Anterior cingulate cortex (tissue), 58 donors: ENCODE measurements around the gene GDI2.
A peak's percentile ranks its signal among the peaks of the same experiment; 100 is the strongest.

ENCODE experiments used
- DNase-seq, 58 donors: peaks; one replicate each; lab custom pipeline; 2025; lab: John Stamatoyannopoulos, UW

Gene GDI2

DNA sequence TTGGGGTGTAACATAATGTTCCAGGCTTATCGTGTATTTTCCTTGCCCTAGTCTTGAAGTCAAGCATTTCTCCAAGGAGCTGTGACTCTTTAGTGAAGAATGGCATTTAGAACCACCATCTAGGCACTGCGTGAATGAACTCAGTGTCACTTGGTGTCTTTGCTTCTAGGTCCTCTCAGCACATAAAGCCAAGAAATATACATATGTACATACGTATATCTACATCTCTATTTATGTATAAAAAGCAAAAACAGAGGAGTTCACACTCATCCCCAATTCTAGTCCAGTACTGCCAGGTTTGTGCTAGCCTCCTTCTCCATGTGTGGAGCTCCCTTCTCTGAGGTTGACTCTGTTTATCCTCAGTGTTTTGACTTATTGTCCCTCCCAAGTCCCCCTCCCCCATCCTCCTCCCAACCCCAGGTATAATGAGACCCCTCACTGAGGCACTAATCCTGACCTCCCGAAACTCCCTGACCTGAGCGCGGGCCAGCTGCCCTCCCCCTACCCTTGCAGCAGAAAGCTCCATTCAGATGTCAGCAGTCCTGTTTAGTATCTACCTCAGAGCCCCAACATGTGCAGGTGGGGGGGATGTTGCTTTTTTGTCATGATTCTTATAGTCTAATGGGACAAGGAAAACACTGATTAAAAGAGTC lies 61.5 kb downstream of the GDI2 start:
- DNase-seq: no peak

DNA sequence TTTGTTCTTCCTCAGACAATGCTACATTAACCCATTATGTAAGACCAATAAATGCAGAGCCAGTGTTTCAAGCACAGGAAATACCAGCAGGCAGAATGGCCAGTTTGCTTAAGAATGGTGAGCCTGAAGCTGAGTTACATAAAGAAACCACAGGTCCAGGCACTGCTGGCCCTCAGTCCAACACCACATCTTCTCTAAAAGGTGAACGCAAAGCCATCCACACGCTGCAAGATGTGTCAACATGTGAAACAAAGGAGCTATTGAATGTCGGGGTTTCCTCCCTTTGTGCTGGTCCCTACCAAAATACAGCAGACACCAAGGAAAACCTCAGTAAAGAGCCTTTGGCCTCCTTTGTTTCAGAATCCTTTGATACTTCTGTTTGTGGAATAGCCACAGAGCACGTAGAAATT lies 64.8 kb downstream of the GDI2 start:
- DNase-seq: no peak

DNA sequence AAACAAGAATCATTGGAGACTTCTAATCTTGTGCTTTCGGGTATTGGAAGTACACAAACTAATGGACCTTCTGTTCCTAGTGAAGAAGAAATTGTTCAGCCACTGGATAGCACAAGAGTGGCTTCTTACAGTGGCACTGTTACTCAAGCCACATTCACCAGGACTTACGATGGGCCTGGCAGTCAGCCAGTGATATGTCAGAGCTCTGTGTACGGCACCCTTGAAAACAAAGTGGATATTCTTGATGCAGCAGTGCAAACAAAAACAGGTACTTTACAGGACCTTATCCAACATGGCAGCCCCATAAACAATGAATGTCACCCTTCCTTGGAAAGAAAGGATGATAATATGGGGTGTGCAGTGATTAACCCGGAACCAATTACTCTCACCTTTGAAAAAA lies 67.0 kb downstream of the GDI2 start:
- DNase-seq: peak in 1 of 58 donors; percentile 25

DNA sequence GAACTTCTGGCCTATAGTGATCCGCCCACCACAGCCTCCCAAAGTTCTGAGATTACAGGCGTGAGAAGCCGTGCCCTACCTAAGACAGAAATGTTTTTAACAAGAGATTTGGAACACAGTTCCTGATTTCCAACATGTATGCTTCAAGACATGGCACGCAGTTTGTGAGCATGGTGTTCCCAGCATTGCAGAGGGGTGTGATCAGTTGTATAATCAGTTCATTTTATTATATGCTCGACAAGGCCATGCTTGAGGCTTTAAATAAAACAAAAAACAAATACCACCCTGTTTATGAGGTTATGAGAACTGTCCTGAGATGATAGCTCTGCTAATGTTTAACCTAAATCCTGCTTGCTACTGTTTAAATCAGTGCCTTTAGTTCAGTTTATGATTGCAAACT lies 68.4 kb downstream of the GDI2 start:
- no peak for DNase-seq

DNA sequence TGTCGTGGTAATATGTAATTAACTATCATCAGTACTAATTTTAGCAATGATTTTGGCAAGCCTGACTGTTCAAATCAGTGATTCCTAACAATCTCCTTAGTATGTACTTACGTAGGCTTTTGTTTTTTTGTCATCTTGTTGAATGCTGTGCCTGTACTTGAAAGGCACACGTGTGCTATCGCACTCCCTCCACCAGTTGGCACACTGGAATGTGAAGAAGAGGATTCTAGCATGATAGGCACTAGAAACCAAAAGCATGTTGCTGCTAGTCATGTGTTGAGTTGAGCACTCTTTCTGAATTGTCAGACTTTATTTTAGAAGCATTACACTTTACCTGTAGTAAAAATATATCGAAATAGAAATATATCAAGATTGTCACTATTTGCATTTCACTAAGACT lies 69.5 kb downstream of the GDI2 start:
- DNase-seq: no peak

DNA sequence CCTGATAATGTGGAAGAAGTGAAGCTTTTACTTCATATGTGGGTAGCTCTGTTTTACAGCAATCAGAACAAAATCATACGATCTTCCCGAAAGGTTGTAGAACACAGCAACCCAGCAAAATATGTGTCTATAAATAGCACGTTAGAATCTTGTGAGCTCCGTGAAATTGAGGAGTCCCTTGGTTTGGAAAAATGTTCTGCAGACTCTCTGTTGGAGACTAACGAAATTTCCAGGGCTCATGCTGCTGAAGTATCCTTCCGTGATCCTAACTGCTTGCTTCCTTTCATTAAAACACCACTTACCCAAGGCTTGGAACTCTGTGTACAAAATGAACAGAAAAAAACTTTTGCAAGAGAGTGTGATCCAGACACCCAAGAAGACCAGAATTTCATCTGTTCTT lies 71.1 kb downstream of the GDI2 start:
- DNase-seq: no peak

DNA sequence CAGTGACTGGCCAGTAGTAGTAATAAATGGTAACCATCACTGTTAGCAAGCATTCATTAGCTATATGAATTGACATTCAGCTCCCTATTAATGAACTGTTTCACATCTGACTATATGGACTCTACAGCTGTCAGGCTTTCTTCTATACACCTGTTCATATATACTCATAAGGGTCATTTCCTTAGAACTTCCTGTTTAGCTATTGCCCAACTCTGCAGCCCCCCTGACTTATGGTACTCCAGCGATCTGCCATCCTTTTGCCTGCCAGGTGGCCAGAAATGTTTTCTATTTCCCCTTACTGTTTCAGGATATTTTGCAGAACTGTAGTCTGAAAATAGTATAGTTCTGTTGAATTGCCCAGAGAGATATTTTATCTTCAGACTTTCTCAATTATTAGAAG lies 72.0 kb downstream of the GDI2 start:
- no peak for DNase-seq

DNA sequence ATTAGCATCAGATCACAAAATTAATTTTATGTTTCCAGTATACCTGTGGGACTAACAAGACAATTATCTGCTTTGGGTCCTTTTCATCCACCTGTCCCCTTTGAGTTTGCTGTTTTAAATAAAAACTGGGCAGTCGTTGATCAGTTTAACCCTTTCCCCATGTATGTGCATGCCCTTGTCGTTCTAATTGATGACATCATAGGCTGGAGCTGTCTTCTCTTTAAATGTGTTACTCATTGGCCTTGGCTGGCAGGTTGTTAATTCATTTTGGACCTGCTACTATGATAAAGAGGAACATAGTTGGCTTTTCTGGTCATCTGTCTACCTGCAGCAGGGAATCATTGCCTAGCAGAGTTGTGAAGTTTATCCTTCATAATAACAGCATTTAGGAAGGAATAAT lies 74.8 kb downstream of the GDI2 start:
- DNase-seq: no peak

DNA sequence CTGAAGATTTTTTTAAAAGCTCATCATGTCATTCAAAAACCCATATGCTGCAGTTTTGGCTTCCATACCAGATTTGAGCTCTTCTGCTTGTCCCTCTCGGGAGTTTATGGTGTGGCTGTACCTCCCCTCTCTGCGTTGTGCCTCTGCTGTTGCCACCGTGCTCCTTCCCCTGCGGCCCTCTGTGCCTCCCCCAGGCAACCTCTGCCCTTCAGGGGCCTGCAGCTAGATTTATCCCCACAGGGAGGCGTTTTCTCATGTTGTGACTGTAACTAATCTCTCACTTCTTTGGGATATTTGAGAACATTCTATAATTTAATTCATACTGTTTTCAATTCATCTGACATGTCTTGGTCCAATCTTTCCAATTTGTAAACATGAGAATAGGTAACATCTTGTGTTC lies 75.9 kb downstream of the GDI2 start:
- DNase-seq: no peak

DNA sequence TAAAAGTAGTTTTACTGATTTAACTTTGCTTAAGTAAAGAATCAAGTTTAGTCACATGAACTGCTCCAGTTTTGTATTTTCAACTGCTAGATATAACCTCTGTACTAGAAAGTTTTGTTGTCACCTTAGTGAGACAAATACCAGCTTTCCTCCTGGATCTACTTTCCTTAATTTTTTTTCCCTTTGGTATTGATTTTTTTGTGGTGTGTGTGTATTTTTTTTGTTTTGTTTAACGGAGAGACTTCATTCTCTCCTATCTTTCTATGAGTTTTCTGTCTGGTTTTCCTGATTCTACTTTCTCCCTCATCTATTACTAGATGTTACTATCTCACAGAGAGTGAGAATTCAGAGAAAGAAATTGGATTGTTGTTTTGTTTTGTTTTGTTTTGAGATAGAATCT lies 76.6 kb downstream of the GDI2 start:
- DNase-seq: no peak

DNA sequence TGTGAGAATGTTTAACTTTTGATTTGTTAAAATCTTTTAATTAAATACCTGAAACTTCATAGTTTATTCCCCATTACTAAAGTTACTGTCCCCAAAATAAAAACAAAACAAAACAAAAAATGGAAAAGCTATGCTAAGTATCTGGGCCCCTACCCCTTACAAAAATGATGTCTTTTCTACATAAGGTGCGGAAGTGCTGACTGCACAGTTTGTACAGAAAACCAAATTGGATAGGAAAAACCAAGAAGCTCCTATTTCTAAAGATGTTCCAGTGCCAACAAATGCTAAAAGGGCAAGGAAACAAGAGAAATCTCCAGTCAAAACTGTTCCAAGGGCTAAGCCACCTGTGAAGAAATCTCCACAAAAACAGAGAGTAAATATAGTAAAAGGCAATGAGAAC lies 78.1 kb downstream of the GDI2 start:
- no peak for DNase-seq

DNA sequence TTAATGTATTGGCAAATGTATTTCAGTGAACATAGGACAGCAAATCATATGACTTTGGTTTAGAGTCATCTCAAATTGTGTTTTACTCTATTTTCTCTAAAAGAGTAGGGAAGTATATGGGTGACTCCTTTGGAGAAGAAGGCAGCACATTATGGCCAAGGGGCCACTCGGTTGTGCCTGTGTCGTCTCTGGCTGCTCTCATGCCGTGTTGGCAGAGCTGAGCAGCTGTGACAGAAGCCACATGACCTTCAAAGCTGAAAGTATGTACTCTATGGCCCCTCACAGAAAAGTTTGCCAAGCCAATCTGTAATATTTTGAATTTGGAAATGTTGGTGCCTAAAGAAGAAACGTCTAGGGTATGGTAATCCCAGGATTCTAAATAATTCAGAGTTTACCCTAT lies 81.1 kb downstream of the GDI2 start:
- no peak for DNase-seq

DNA sequence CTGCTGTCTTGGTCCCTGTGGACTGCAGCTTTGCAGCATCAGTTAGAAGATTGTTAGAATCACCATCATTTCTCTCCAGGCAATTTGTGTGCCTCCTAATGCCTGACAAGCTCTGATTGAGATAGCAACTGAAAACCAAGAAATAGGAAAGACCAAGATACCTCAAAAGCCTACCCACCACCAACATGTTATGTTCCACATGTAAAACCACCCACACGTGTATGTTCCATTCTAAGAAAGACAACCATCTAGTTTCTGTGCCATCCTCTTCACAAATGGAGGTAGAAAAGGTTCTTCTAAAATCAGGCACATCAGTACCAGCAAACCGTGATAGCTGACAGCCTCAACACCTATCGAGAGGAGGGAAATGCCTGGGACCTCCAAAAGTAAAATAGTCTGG lies 81.7 kb downstream of the GDI2 start:
- DNase-seq: no peak

DNA sequence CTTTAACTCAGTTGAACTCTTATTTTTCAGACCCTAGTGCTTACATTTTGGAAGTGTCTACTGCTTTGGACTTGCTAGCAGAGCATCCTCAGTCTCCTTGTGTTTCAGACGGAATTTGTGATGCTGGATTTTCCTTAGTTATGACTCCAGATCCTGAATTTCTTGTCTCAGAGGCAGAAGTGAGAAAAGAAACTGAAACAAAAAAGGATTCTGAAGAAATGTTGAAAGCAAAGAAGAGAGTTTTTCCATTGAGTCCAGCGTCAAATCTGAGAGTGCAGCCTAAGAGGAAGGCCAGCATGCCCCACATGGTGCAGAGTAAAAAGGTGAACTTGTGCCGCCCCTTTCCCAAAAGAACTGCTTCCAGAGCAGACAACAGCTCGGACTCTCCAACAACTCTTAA lies 82.5 kb downstream of the GDI2 start:
- DNase-seq: no peak

DNA sequence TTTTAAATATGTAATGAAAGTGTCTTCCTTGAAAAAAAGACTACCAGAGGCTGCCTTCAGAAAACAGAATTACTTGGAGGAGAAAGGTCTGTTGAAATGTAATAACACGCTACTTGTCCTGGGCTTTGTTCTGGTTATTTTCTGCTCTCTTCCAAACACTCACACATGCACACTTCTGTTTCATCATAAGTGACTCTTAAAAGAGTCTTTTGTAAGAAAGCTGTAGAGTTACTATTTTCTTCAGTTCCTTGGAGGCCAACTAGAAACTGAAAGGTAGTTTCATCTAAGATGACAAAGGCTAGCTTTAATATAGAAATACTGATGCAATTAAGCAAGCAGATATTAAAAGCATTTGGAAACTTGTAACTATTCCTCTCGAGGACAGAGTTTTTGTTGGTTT lies 89.5 kb downstream of the GDI2 start:
- DNase-seq: no peak

DNA sequence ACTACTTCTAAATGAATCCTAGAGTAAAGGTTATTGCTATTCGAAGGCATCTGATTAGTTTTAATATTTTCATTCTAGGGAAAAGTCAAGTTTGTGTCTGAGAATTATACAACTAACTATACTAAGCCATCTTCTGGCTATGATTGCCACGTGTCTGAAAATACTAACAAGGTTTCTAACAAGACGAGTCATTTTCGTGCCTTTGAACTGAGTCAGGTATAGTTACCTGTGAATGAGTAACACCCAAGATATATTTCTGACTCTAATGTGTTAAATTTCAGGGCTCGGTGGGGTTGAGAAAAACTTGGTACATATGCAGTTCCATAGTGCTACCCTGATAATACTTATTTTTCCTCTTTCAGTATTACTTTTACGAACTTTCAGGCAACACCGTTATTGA lies 93.1 kb downstream of the GDI2 start:
- no peak for DNase-seq

DNA sequence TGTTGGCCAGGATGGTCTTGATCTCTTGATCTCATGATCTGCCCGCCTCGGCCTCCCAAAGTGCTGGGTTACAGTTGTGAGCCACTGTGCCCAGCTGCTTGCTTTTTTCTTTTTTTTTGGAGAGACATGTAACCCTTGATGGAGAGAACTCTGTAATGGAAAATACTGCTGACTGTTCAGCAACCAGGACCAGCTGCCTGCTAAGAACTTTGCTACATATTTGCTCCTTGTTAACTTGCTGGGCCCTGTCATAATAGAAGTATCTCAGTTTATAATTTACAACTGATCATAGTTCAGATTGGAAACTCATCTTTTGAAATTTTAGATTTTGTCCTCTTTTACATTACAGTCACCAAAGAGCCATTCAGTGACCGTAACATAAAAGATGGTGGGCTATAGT lies 93.7 kb downstream of the GDI2 start:
- DNase-seq: no peak
